Fibroblast of villous mesenchyme (primary cell): ENCODE results near the gene DSC3. TPM values are rescaled to one million over a fixed set of nuclear protein-coding genes. Genes with fewer than 3 reads are reported as not detected.

Source experiments
- DNase-seq: peaks from one replicate; pipeline ENCODE4 v3.0.0-alpha.2; 2010; ENCODE audit warnings: low read depth
- H3K4me3 ChIP-seq: 2 replicates; pipeline ENCODE4 v1.5.1; 2011; ENCODE audit warnings: low read depth, mild to moderate bottlenecking, low read length
- CTCF ChIP-seq: IDR thresholded peaks from 2 replicates; pipeline ENCODE4 v1.5.1; 2012; ENCODE audit warnings: low read depth, mild to moderate bottlenecking, low read length; ENCODE audit not compliant: insufficient read depth
- total RNA-seq: library from RNA; depleted of rRNA; stranded (reverse); fragments of >200 nt; gene quantifications from 2 replicates; pipeline ENCODE4 v1.2.3, GENCODE V29; 2012

DSC3 gene
- total RNA-seq = under 0.01 and 0.43 TPM in 2 replicates

GRCh38 chr18:31042406-31043181 lies at the start of gene DSC3:
Gene DSC3 (minus strand): TSS chr18:31042742. CDS start chr18:31042660, 82 bp downstream.
- TF ChIP-seq CTCF = no peak
- no peak for DNase-seq
- H3K4me3 ChIP-seq = no peak within 1 kb of the TSS

- H3K4me3 ChIP-seq = no peak overlapping the region
- DNase-seq = no peak
- no peak for TF ChIP-seq CTCF
Measured at GRCh38 chr18:31091350-31091749, 48.8 kb upstream of the DSC3 start.

- DNase-seq = no peak
- no peak overlapping the region for H3K4me3 ChIP-seq
- no peak for TF ChIP-seq CTCF
Measured at GRCh38 chr18:31088532-31088931, 46.0 kb upstream of the DSC3 start.

- no peak overlapping the region for H3K4me3 ChIP-seq
- DNase-seq = no peak
- no peak for TF ChIP-seq CTCF
Measured at GRCh38 chr18:31079973-31080372, 37.4 kb upstream of the DSC3 start.

GRCh38 chr18:31077878-31078277 lies 35.3 kb upstream of the DSC3 start:
- no peak overlapping the region for H3K4me3 ChIP-seq
- TF ChIP-seq CTCF = no peak
- no peak for DNase-seq

GRCh38 chr18:31072175-31072574 lies 29.6 kb upstream of the DSC3 start:
- TF ChIP-seq CTCF = no peak
- no peak overlapping the region for H3K4me3 ChIP-seq
- DNase-seq = no peak

- DNase-seq = no peak
Measured at GRCh38 chr18:31070206-31070605, 27.7 kb upstream of the DSC3 start.

More at GRCh38 chr18:31070206-31070605, 27.7 kb upstream of the DSC3 start:
- no peak overlapping the region for H3K4me3 ChIP-seq
- no peak for TF ChIP-seq CTCF
